HEK293 (cell line): ENCODE measurements around the gene STPG3.
A peak's percentile ranks its signal among the peaks of the same experiment; 100 is the strongest.

ENCODE experiments used
- CTCF ChIA-PET: fragments of 350-600 bp; formaldehyde crosslinking; extraction: SDS; loops from one replicate; lab custom pipeline; 2021; ENCODE audit warnings: antibody characterized with exemption; lab: Yijun Ruan, JAX
- POLR2A ChIA-PET: fragments of 300-600 bp; formaldehyde crosslinking; extraction: SDS; loops from one replicate; lab custom pipeline; 2020; ENCODE audit warnings: antibody characterized with exemption, inconsistent platforms; lab: Yijun Ruan, JAX
- H3K27ac ChIP-seq: fragments of 200-500 bp; sonication (Bioruptor generic); 2 replicates; pipeline ENCODE4 v1.5.1; 2014; ENCODE audit warnings: low read depth, low read length, control low read depth, inconsistent platforms; ENCODE audit errors: extremely low read depth
- H3K36me3 ChIP-seq, 2 experiments: fragments of 200-500 bp in 1 of 2; sonication (Bioruptor generic) in 1 of 2; 1 replicate in 1 of 2; 2 replicates in 1 of 2; pipeline ENCODE4 v1.5.1; 2014 to 2017; ENCODE audit warnings: inconsistent platforms in 2 of 2, low read length in 2 of 2; ENCODE audit not compliant: control insufficient read depth in 2 of 2, insufficient read depth in 1 of 2
- H3K4me1 ChIP-seq: fragments of 200-500 bp; sonication (Bioruptor generic); 2 replicates; pipeline ENCODE4 v1.5.1; 2014; ENCODE audit warnings: mild to moderate bottlenecking, low read length, inconsistent platforms; ENCODE audit not compliant: control insufficient read depth, insufficient read depth
- H3K4me3 ChIP-seq: 2 replicates; pipeline ENCODE4 v1.5.1; 2011; ENCODE audit warnings: low read depth, mild to moderate bottlenecking, control low read depth, low read length, moderate library complexity
- H3K9me3 ChIP-seq: fragments of 200-500 bp; sonication (Bioruptor generic); 2 replicates; pipeline ENCODE4 v1.5.1; 2014; ENCODE audit warnings: low read depth, low read length, inconsistent platforms; ENCODE audit not compliant: control insufficient read depth, insufficient read depth
- BCL11A ChIP-seq: fragments of 450-650 bp; formaldehyde crosslinking; IDR thresholded peaks from 2 replicates; pipeline ENCODE4 v1.5.1; 2016; ENCODE audit warnings: low read depth, missing biosample characterization, missing genetic modification characterization
- KLF16 ChIP-seq: fragments of 450-650 bp; formaldehyde crosslinking; IDR thresholded peaks from 2 replicates; pipeline ENCODE4 v1.5.1; 2017; ENCODE audit warnings: missing biosample characterization, missing genetic modification characterization
- REPIN1 ChIP-seq: fragments of 450-650 bp; formaldehyde crosslinking; IDR thresholded peaks from 2 replicates; pipeline ENCODE4 v1.5.1; 2017; ENCODE audit warnings: missing biosample characterization, missing genetic modification characterization, low read depth
- SCRT1 ChIP-seq: fragments of 450-650 bp; formaldehyde crosslinking; IDR thresholded peaks from 2 replicates; pipeline ENCODE4 v1.5.1; 2016; ENCODE audit warnings: missing biosample characterization, missing genetic modification characterization, borderline replicate concordance
- ZBTB49 ChIP-seq: fragments of 450-650 bp; formaldehyde crosslinking; IDR thresholded peaks from 2 replicates; pipeline ENCODE4 v1.5.1; 2016; ENCODE audit warnings: missing biosample characterization, missing genetic modification characterization, low read depth
- ZBTB6 ChIP-seq: fragments of 450-650 bp; formaldehyde crosslinking; IDR thresholded peaks from 2 replicates; pipeline ENCODE4 v1.5.1; 2017; ENCODE audit warnings: missing biosample characterization, missing genetic modification characterization
- ZNF114 ChIP-seq: fragments of 450-650 bp; formaldehyde crosslinking; IDR thresholded peaks from 2 replicates; pipeline ENCODE4 v1.5.0; 2017; ENCODE audit warnings: missing biosample characterization, missing genetic modification characterization
- ZNF239 ChIP-seq: fragments of 450-650 bp; formaldehyde crosslinking; IDR thresholded peaks from 2 replicates; pipeline ENCODE4 v1.5.1; 2016; ENCODE audit warnings: missing biosample characterization, missing genetic modification characterization
- ZNF292 ChIP-seq: fragments of 450-650 bp; formaldehyde crosslinking; IDR thresholded peaks from 2 replicates; pipeline ENCODE4 v1.5.1; 2016; ENCODE audit warnings: low read depth, missing biosample characterization, missing genetic modification characterization, borderline replicate concordance
- ZNF518A ChIP-seq: fragments of 450-650 bp; formaldehyde crosslinking; conservative IDR thresholded peaks from 2 replicates; pipeline ENCODE4 v1.5.1; 2016; ENCODE audit warnings: low read depth, missing biosample characterization, missing genetic modification characterization
- ZNF660 ChIP-seq: fragments of 450-650 bp; IDR thresholded peaks from 2 replicates; pipeline ENCODE4 v1.5.1; 2018; ENCODE audit warnings: missing biosample characterization, mild to moderate bottlenecking, missing genetic modification characterization
- ZNF670 ChIP-seq: fragments of 450-650 bp; formaldehyde crosslinking; IDR thresholded peaks from 2 replicates; pipeline ENCODE4 v1.5.1; 2016; ENCODE audit warnings: missing biosample characterization, missing genetic modification characterization, low read depth
- ZNF692 ChIP-seq: fragments of 450-650 bp; formaldehyde crosslinking; IDR thresholded peaks from 2 replicates; pipeline ENCODE4 v1.5.1; 2016; ENCODE audit warnings: missing biosample characterization, missing genetic modification characterization
- ZSCAN16 ChIP-seq: fragments of 450-650 bp; formaldehyde crosslinking; IDR thresholded peaks from 2 replicates; pipeline ENCODE4 v1.5.1; 2016; ENCODE audit warnings: missing biosample characterization, missing genetic modification characterization
- ZSCAN23 ChIP-seq: fragments of 450-650 bp; formaldehyde crosslinking; IDR thresholded peaks from 2 replicates; pipeline ENCODE4 v1.5.1; 2016; ENCODE audit warnings: missing biosample characterization, missing genetic modification characterization
- TF ChIP-seq, protein P1 (sequence below): fragments of 450-650 bp; formaldehyde crosslinking; optimal IDR thresholded peaks from 2 replicates; pipeline ENCODE3; 2016; ENCODE audit warnings: missing biosample characterization, mild to moderate bottlenecking, missing genetic modification characterization
- TF ChIP-seq, protein P2 (sequence below): fragments of 450-650 bp; formaldehyde crosslinking; IDR thresholded peaks from 2 replicates; pipeline ENCODE4 v1.5.1; 2016; ENCODE audit warnings: missing biosample characterization, missing genetic modification characterization

STPG3 gene

DNA sequence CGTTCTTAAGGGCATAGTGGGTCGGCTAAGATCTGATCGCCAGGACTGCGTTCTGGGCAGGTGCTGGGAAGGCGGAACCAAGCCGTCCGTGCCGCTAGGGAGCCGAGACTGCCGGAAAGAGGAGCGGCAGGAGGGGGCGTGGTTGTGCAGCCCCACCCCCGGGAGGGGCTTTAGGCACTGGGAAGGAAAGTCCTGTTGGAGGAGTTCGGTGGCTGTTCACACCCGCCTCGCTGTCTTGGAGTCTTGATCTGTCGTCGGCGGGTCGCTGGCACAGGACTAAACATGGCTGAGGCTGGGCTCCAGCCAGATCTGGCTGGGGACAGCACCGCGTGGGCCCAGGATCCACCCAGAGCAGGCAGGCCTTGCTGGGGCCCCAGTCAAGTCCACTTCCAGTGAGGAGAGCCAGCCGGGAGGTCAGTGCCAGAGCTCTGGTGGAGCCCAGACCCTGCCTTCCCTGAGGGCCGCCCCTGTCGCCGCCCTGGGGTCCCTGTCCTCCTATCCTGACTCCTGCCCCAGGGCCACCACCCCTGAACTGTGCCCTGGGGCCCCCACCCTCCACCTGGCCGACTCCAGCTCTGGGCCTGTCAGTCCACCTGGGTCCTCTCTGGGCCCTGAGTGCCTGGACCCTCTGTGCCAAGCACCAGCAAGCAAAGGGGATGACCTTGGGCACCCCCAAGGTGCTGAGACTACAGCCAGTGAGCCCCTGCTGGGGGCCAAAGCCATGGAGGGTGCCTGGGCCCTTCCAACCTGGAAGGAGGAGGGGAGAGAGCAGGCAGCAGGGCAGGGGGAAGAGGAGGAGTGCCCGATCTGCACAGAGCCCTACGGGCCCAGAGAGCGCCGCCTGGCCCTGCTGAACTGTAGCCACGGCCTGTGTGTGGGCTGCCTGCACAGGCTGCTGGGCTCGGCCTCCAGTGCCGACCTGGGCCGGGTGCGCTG is 33.5 kb upstream of the STPG3 start (continued):
- TF ChIP-seq, protein P1, sequence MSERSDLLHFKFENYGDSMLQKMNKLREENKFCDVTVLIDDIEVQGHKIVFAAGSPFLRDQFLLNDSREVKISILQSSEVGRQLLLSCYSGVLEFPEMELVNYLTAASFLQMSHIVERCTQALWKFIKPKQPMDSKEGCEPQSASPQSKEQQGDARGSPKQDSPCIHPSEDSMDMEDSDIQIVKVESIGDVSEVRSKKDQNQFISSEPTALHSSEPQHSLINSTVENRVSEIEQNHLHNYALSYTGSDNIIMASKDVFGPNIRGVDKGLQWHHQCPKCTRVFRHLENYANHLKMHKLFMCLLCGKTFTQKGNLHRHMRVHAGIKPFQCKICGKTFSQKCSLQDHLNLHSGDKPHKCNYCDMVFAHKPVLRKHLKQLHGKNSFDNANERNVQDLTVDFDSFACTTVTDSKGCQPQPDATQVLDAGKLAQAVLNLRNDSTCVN (tag by site-specific recombination): no peak
- TF ChIP-seq ZSCAN16 (tag by site-specific recombination) (no peak), KLF16 (tag by site-specific recombination) (peak; percentile 60; the same call in 1 of the 2 replicates), ZBTB6 (tag by site-specific recombination) (no peak)
- TF ChIP-seq, protein P2, sequence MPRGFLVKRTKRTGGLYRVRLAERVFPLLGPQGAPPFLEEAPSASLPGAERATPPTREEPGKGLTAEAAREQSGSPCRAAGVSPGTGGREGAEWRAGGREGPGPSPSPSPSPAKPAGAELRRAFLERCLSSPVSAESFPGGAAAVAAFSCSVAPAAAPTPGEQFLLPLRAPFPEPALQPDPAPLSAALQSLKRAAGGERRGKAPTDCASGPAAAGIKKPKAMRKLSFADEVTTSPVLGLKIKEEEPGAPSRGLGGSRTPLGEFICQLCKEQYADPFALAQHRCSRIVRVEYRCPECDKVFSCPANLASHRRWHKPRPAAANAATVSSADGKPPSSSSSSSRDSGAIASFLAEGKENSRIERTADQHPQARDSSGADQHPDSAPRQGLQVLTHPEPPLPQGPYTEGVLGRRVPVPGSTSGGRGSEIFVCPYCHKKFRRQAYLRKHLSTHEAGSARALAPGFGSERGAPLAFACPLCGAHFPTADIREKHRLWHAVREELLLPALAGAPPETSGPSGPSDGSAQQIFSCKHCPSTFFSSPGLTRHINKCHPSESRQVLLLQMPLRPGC: no peak

DNA sequence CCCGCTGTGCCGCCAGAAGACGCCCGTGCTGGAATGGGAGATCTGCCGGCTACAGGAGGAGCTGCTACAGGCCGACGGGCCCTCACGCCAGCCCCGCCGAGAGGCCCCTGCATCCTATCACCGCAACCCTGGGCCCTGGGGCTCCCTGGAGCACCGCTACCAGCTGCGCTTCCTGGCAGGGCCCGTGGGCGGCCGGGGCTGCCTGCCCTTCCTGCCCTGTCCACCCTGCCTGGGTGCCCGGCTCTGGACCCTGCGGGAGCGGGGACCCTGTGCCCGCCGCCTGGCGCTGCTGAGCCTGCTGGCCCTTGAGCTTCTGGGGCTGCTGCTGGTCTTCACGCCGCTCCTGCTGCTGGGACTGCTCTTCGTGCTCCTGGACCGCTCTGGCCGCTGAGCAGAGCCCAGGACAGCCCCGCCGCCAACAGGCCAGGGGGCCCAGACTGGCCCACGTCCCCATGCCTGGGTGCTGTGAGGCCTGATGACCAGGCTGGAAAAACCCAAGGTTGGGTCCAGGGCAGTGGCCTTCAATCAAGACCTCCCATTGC is 32.8 kb upstream of the STPG3 start:
- ChIA-PET POLR2A (interaction anchor here (0.6 to 17.2 kb wide), 6 partner anchors 10 to 132 kb away, joined by 3 to 304 read pairs (median 6); partner anchors contain the start of genes MAN1B1, NDOR1, TMEM203 and TPRN), CTCF (interaction anchor here (0.8 to 1.1 kb wide), 3 partner anchors 9 to 189 kb away, joined by 3 to 4 read pairs (median 4); partner anchors contain the start of gene RNF224)
- no peaks in the 10 kb centered on the region for H3K9me3 ChIP-seq
- no peak overlapping the region for H3K4me3 ChIP-seq
- H3K36me3 ChIP-seq: peaks cover 0 to 62% of the 10 kb centered on the region in 2 experiments; a peak in 1 of 3 replicates
- TF ChIP-seq ZSCAN23 (no peak), ZNF660 (tag by site-specific recombination) (no peak), REPIN1 (no peak), ZNF692 (no peak), ZNF670 (tag by site-specific recombination) (no peak), ZNF239 (tag by site-specific recombination) (no peak), ZNF518A (tag by site-specific recombination) (no peak), BCL11A (no peak), SCRT1 (no peak), ZBTB49 (tag by site-specific recombination) (no peak), ZNF114 (tag by site-specific recombination) (no peak), ZNF292 (tag by site-specific recombination) (no peak)
- H3K27ac ChIP-seq: no peak overlapping the region
- H3K4me1 ChIP-seq: peaks cover 4% of the 10 kb centered on the region
